Activated naive CD4-positive, alpha-beta T cell treated with anti-CD3 and anti-CD28 coated beads, Interleukin-2, amount 10 ng/mL, durations not matched to agents 7 days and 5 days (primary cell): Measurements from ENCODE around the gene RALB.
"Not testable (repeated sequence)": the region's sequence is repeated elsewhere in the genome, so short reads cannot be mapped to it uniquely, and the experiment has no call there.

Source experiments
- CTCF ChIA-PET: fragments of 350-600 bp; sonication (Branson Sonifier 250); formaldehyde crosslinking; loops from one replicate; lab custom pipeline; 2021; ENCODE audit warnings: antibody characterized with exemption; lab: Charles Lee
- DNase-seq: peaks from one replicate; pipeline ENCODE4 v3.0.0-alpha.2; 2020
- H3K27ac Mint-ChIP-seq: one replicate; pipeline ENCODE4 v1.8.0; 2021; ENCODE audit warnings: mild to moderate bottlenecking, moderate library complexity, mixed read lengths
- H3K27me3 Mint-ChIP-seq: one replicate; pipeline ENCODE4 v1.8.0; 2021; ENCODE audit warnings: mild to moderate bottlenecking, mixed read lengths
- H3K36me3 Mint-ChIP-seq: one replicate; pipeline ENCODE4 v1.8.0; 2021; ENCODE audit warnings: mixed read lengths
- H3K4me1 Mint-ChIP-seq: one replicate; pipeline ENCODE4 v1.8.0; 2021; ENCODE audit warnings: mixed read lengths
- H3K4me3 Mint-ChIP-seq: one replicate; pipeline ENCODE4 v1.8.0; 2021; ENCODE audit warnings: mild to moderate bottlenecking, moderate library complexity, mixed read lengths
- H3K9me3 Mint-ChIP-seq: one replicate; pipeline ENCODE4 v1.8.0; 2021; ENCODE audit warnings: mixed read lengths

Gene RALB

DNA sequence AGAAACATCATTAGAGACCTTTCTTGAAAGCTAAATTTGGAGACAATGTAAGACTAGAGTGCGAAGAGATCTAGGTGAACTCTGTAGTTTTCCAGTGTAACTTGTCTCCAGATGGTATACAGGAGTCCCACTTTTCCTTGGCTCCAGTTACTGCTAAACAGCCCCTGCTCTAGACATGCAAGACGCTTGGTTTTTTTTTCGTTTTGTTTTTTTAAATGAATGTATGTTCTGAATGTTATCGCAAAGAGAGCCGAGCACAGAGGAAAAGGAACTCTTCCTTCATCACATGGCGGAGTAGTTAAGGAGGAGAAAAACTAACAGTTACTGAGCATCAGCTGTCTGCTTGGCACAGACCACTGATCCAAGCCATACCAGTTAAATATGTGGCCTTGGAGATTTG lies 2.4 kb downstream of the RALB start:
- Mint-ChIP-seq H3K27me3 (peaks cover 7% of the 10 kb centered on the region), H3K27ac (no peak overlapping the region), H3K4me1 (peaks cover 75% of the 10 kb centered on the region), H3K36me3 (peaks cover 49% of the 10 kb centered on the region), H3K9me3 (peaks cover 18% of the 10 kb centered on the region), H3K4me3 (peak overlapping the region; percentile 44)
- CTCF ChIA-PET = interaction anchor here (1.4 kb wide), 1 partner anchor 58 kb away, joined by 6 read pairs; no protein-coding TSS in a partner anchor
- DNase-seq = no peak

DNA sequence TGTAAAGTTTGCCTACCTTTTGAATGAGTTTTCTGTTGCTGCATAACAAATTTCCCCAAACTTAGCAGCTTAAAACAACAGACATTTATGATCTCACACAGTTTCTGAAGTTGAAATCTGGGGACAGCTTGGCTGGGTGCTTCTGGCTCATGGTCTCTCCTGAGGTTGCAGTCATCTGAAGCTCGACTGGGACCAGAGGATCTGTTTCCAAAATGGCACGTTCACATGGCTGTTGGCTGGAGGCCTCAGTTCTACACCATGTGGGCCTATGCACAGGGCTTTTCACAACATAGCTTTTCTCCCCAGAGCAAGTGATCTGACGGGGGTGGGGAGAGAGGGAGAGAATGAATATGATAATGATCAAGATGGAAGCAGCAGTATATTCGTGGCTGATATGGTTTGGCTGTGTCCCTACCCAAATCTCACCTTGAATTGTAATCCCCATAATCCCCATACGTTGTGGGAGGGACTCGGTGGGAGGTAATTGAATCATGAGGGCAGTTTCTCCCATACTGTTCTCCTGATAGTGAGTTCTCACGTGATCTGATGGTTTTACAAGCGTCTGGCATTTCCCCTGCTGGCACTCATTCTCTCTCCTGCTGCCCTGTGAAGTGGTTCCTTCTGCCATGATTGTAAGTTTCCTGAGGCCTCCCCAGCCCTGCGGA lies 3.5 kb downstream of the RALB start:
- CTCF ChIA-PET = interaction anchor here (1.4 kb wide), 1 partner anchor 57 kb away, joined by 6 read pairs; no protein-coding TSS in a partner anchor
- Mint-ChIP-seq H3K27ac (no peak overlapping the region), H3K27me3 (no peaks in the 10 kb centered on the region), H3K36me3 (peaks cover 49% of the 10 kb centered on the region), H3K9me3 (peaks cover 18% of the 10 kb centered on the region), H3K4me1 (peaks cover 66% of the 10 kb centered on the region), H3K4me3 (no peak overlapping the region)
- DNase-seq = no peak

DNA sequence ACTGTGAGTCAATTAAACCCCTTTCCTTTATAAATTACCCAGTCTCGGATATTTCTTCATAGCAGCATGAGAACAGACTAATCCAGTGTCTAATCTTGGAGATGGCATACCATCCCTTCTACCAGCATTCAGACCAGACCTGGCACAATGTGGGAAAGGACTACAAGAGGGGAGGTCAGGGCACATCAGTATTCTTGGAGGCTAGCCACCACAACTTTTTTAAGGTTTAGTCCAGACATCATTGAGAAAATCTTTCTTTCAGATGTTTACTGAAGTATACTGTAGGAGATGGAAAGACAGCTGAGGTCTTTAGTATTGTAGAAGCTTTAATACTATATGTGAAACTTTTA lies 4.0 kb downstream of the RALB start:
- Mint-ChIP-seq H3K27ac (no peak overlapping the region), H3K36me3 (peaks cover 49% of the 10 kb centered on the region), H3K27me3 (no peaks in the 10 kb centered on the region), H3K4me1 (peaks cover 63% of the 10 kb centered on the region), H3K4me3 (no peak overlapping the region), H3K9me3 (peaks cover 18% of the 10 kb centered on the region)
- CTCF ChIA-PET = interaction anchor here (1.0 kb wide), 1 partner anchor 57 kb away, joined by 6 read pairs; no protein-coding TSS in a partner anchor
- no peak for DNase-seq

DNA sequence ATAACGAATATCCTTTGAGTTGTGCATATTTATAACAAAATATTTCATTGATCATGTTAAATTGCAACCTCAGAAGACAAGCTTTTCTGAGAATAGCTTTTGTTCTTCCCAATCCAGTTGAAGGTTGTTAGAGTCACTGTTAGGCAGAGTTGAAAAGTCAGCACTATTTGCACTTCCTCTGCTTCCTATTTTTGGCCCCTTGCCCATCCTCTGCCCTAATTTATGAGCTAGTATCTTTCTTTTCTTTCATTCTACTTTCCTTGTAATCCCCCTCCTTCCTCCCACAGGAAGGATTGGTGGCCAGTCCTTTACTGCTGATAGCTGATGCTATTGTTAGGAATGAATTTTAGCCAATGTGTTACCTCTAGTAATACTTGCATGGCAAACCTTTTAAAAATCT lies 4.9 kb downstream of the RALB start:
- CTCF ChIA-PET = interaction anchor here (1.0 kb wide), 1 partner anchor 56 kb away, joined by 6 read pairs; no protein-coding TSS in a partner anchor
- Mint-ChIP-seq H3K4me1 (peaks cover 55% of the 10 kb centered on the region), H3K9me3 (peaks cover 18% of the 10 kb centered on the region), H3K27me3 (no peaks in the 10 kb centered on the region), H3K36me3 (peaks cover 49% of the 10 kb centered on the region), H3K4me3 (no peak overlapping the region), H3K27ac (no peak overlapping the region)
- DNase-seq = no peak

DNA sequence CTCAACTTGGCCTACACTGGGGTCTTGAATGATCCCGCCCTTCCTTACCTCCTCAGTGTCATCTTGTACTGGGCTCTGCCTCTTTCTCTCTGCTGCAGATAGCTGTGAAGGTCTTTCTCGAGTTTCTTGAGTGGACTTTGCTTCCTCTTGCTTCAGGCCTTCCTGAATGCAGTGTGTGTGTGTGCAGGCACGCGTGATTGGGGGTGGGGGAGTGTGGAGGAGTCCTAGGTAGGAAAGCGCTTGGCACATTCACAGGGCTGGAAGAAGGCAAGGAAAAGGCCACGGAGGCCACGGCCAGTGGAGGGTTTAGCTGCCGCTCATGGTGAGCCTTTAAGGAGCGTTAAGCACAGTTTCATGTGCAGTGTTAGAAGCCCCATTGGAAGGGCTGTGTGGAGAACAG lies 5.5 kb downstream of the RALB start:
- no peak overlapping the region for H3K27ac Mint-ChIP-seq
- H3K9me3 Mint-ChIP-seq = peaks cover 18% of the 10 kb centered on the region
- H3K4me3 Mint-ChIP-seq = no peak overlapping the region
- H3K27me3 Mint-ChIP-seq = no peaks in the 10 kb centered on the region
- H3K4me1 Mint-ChIP-seq = peaks cover 55% of the 10 kb centered on the region
- H3K36me3 Mint-ChIP-seq = peaks cover 49% of the 10 kb centered on the region
- no peak for DNase-seq
- CTCF ChIA-PET = interaction anchor here (0.6 kb wide), 1 partner anchor 55 kb away, joined by 3 read pairs; no protein-coding TSS in a partner anchor

DNA sequence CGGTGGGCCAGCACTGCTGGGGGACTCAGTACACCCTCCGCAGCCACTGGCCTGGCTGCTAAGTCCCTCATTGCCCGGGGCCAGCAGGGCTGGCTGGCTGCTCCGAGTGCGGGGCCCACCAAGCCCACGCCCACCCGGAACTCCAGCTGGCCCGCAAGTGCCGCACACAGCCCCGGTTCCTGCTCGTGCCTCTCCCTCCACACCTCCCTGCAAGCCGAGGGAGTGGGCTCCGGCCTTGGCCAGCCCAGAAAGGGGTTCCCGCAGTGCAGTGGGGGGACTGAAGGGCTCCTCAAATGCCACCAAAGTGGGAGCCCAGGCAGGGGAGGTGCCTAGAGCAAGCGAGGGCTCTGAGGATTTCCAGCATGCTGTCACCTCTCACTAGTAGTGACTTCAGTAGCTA lies 7.3 kb downstream of the RALB start:
- H3K9me3 Mint-ChIP-seq = peaks cover 18% of the 10 kb centered on the region
- H3K4me1 Mint-ChIP-seq = peaks cover 45% of the 10 kb centered on the region
- CTCF ChIA-PET = not testable (repeated sequence)

DNA sequence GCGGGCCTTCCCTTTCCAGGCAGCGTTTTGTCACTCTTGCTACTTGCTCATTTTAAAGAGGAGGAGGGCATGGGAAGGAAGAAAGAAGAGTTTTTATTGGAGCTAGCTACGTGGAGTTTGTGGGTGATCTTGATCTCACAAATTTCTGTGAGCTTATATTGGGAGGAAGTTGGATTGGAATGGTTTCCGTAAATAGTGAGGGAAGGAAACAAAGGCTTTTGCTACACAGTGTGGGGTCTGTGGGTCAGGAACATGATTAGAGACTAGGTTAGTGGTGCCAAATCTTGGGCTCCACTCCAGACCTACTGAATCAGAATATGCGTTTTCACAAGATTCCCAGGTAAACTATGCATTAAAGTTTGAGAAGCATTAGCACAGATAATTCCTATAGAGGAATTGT lies 8.1 kb downstream of the RALB start:
- peaks cover 43% of the 10 kb centered on the region for H3K4me1 Mint-ChIP-seq
- H3K9me3 Mint-ChIP-seq = peaks cover 18% of the 10 kb centered on the region
- H3K4me3 Mint-ChIP-seq = no peak overlapping the region
- DNase-seq = no peak
- H3K27me3 Mint-ChIP-seq = no peaks in the 10 kb centered on the region
- CTCF ChIA-PET = interaction anchor here (0.9 kb wide), 1 partner anchor 52 kb away, joined by 3 read pairs; no protein-coding TSS in a partner anchor
- peaks cover 43% of the 10 kb centered on the region for H3K36me3 Mint-ChIP-seq
- H3K27ac Mint-ChIP-seq = no peak overlapping the region

More for the DNA sequence above, 7.3 kb downstream of the RALB start:
- H3K4me3 Mint-ChIP-seq, DNase-seq, H3K27me3 Mint-ChIP-seq, H3K27ac Mint-ChIP-seq: not testable (repeated sequence)
- H3K36me3 Mint-ChIP-seq = peaks cover 48% of the 10 kb centered on the region

DNA sequence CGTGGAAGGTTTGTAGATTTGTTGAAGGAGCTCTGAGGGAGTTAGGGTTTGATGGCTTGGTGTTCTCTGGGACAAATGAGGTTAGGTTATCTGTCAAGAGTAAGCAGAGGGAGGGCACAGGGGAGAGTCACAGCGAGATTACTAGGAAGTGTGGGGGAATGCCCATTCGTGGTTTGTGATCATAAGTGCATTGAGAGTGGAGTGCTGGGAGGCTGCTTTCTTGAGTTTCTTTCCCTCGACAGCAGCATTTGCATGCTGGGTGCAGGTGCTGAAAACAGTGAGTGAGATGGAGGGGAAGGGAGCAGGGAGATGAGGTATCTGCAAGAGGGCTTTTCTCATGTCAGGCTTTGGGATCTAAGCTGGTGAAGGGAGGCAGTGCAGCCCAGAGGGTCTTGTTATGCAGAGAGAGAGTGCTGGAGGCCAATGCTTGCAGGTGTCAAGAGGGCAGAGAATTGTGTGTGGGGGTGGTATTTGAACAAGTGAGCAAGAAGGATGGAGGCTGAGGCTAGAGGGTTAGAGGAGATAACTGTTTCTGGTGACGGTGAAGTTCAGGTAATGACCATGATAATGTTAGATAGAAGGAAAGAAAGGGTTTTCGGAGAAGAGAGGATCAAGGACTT lies 8.8 kb downstream of the RALB start:
- DNase-seq = peak; percentile 45

DNA sequence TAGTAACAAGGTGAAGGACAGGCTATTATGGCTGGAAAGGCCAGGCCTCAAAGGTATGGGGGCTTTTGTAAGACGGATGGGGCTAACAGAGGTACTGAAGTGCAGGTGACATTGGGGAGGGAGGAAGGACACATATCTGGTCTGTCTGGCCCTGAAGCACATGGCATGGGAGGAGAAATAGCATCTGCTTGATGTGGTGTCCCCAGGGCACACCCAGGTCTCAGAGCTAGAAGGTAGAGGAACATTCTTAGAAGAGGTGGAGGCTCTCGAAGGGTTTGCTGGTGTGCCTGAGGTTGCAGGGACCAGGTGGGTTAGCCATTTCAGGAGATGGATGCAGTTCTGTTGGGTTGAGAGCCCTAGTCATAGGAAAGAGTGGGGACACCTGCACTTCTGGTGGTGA lies 9.5 kb downstream of the RALB start:
- H3K36me3 Mint-ChIP-seq = peaks cover 34% of the 10 kb centered on the region
- CTCF ChIA-PET = interaction anchor here (1.3 kb wide), 1 partner anchor 51 kb away, joined by 3 read pairs; no protein-coding TSS in a partner anchor
- peaks cover 13% of the 10 kb centered on the region for H3K9me3 Mint-ChIP-seq
- peak; percentile 38 for DNase-seq
- H3K4me1 Mint-ChIP-seq = peaks cover 33% of the 10 kb centered on the region
- no peak overlapping the region for H3K27ac Mint-ChIP-seq
- no peak overlapping the region for H3K4me3 Mint-ChIP-seq
- H3K27me3 Mint-ChIP-seq = no peaks in the 10 kb centered on the region

More for the DNA sequence above, 8.8 kb downstream of the RALB start:
- peaks cover 35% of the 10 kb centered on the region for H3K4me1 Mint-ChIP-seq
- H3K27me3 Mint-ChIP-seq = no peaks in the 10 kb centered on the region
- H3K27ac Mint-ChIP-seq = no peak overlapping the region
- peaks cover 13% of the 10 kb centered on the region for H3K9me3 Mint-ChIP-seq
- H3K36me3 Mint-ChIP-seq = peaks cover 36% of the 10 kb centered on the region
- H3K4me3 Mint-ChIP-seq = no peak overlapping the region
- CTCF ChIA-PET = interaction anchor here (0.9 to 1.3 kb wide), 2 partner anchors 52 kb away, joined by 3 read pairs; no protein-coding TSS in a partner anchor

DNA sequence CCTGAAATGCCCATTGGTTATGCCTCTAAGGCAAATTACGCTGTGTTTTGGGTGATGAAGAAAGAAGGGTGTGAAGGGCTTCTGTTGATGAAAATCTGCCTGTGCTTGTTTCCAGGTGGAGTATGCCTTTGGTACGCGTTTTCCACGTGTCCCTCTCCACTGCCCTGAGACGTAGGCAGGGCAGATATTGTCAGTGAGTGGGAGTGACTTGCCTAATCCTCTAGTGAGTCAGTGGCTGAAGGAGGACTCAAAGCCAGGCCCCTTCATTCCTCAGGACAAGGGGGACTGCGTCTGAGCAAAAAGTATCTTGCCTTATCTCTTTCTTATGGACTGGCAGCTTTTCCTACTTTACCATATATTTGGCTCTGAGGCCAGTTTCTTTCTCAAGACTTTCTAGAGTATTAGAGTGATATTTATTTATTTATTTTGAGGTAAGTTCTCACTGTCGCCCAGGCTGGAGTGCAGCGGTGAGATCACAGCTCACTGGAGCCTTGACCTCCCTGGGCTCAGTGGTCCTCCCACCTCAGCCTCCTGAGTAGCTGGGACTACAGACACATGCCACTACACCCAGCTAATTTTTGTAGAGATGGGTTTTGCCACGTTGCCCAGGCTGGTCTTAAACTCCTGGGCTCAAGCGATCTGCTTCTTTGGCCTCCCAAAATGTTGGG lies 10.2 kb downstream of the RALB start:
- H3K27me3 Mint-ChIP-seq = no peaks in the 10 kb centered on the region
- H3K27ac Mint-ChIP-seq = no peak overlapping the region
- CTCF ChIA-PET = interaction anchor here (1.3 kb wide), 1 partner anchor 50 kb away, joined by 3 read pairs; no protein-coding TSS in a partner anchor
- DNase-seq = no peak
- H3K4me3 Mint-ChIP-seq = no peak overlapping the region
- peaks cover 25% of the 10 kb centered on the region for H3K4me1 Mint-ChIP-seq
- peaks cover 9% of the 10 kb centered on the region for H3K9me3 Mint-ChIP-seq
- H3K36me3 Mint-ChIP-seq = peaks cover 31% of the 10 kb centered on the region

DNA sequence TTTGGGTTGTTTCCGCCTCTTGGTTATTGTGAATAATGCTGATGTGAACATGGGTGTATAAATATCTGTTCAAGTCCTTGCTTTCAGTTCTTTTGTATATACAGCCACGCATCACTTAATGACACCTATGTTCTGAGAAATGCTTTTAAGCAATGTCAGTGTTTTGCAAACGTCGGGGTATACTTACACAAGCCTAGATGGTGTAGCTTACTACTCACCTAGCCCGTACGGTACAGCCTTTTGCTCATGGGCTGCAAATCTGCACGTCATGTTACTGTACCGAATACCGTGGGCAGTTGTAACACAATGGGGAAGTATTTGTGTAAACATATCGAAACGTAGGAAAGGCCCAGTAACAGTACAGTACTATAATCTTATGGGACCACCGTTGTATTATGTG lies 12.4 kb downstream of the RALB start:
- Mint-ChIP-seq H3K27me3 (no peaks in the 10 kb centered on the region), H3K36me3 (peaks cover 32% of the 10 kb centered on the region), H3K4me1 (peaks cover 28% of the 10 kb centered on the region), H3K4me3 (no peak overlapping the region), H3K9me3 (peaks cover 3% of the 10 kb centered on the region), H3K27ac (no peak overlapping the region)
- DNase-seq = no peak
- CTCF ChIA-PET = no interaction called here

DNA sequence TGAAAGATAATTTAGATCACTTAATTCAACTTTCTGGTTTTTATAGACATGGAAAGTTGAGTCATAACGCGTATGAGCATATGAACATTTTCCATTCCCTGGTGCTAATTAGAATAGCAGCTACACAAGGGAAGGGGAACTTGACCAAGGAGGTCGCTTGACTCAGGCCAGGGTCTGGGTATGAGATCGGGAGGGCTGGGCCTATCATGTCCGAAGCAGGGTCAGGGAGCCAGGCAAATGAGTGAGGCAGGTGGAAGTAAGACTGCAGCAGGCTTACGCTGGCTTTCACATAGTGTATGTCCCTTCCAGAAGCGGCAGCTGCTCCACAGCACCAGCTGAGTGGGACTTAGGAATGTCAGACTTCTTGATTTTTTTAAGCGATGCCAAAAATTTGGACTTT lies 14.7 kb downstream of the RALB start:
- H3K36me3 Mint-ChIP-seq = peaks cover 50% of the 10 kb centered on the region
- no peak overlapping the region for H3K27ac Mint-ChIP-seq
- peaks cover 6% of the 10 kb centered on the region for H3K9me3 Mint-ChIP-seq
- H3K4me1 Mint-ChIP-seq = peaks cover 45% of the 10 kb centered on the region
- no peak overlapping the region for H3K4me3 Mint-ChIP-seq
- CTCF ChIA-PET = interaction anchor here (1.0 kb wide), 1 partner anchor 46 kb away, joined by 3 read pairs; no protein-coding TSS in a partner anchor
- H3K27me3 Mint-ChIP-seq = no peaks in the 10 kb centered on the region
- DNase-seq = no peak

DNA sequence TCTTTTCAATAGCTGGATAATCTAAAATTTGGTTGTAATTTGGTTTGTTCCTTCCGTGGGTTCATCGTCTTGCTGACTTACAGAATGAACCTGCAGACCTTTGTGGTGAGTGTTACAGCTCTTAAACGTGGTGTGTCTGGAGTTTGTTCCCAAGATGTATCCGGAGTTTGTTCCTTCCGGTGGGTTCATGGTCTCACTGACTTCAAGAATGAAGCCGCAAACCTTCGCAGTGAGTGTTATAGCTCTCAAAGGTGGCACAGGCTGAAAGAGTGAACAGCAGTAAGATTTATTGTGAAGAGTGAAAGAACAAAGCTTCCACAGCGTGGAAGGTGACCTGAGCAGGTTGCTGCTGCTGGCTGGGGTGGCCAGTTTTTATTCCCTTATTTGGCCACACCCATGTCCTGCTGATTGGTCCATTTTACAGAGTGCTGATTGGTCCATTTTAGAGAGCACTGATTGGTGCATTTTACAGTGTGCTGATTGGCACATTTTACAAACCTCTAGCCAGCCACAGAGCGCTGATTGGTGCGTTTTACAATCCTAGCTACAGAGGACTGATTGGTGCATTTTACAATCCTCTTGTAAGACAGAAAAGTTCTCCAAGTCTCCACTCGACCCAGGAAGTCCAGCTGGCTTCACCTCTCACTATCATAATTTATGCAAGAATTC lies 16.6 kb downstream of the RALB start:
- DNase-seq = no peak
- H3K4me3 Mint-ChIP-seq = no peak overlapping the region
- peaks cover 65% of the 10 kb centered on the region for H3K36me3 Mint-ChIP-seq
- CTCF ChIA-PET = interaction anchor here (0.7 kb wide), 1 partner anchor 93 kb away, joined by 3 read pairs; no protein-coding TSS in a partner anchor
- peaks cover 9% of the 10 kb centered on the region for H3K9me3 Mint-ChIP-seq
- H3K27ac Mint-ChIP-seq = no peak overlapping the region
- peaks cover 54% of the 10 kb centered on the region for H3K4me1 Mint-ChIP-seq
- no peaks in the 10 kb centered on the region for H3K27me3 Mint-ChIP-seq
